Mucosa of descending colon (tissue), 3 donors: ENCODE data around the gene MAML3. TPM values are rescaled to one million over a fixed set of nuclear protein-coding genes. Genes with fewer than 3 reads are reported as not detected.

Experiments
- ATAC-seq: fragments of 200-7000 bp; cut with Tn5 transposase; one replicate; pipeline ENCODE4 v1.9.1; 2020; ENCODE audit warnings: mild to moderate bottlenecking, moderate library complexity
- DNase-seq, 3 donors: peaks; one replicate each; pipeline ENCODE4 v3.0.0-alpha.2; 2020
- H3K36me3 ChIP-seq: fragments of 200-600 bp; one replicate; pipeline ENCODE4 v1.8.0; 2021; ENCODE audit warnings: low read depth, mild to moderate bottlenecking
- H3K4me1 ChIP-seq: fragments of 200-600 bp; one replicate; pipeline ENCODE4 v1.8.0; 2021; ENCODE audit warnings: low read depth, mild to moderate bottlenecking
- H3K4me3 ChIP-seq: fragments of 200-600 bp; one replicate; pipeline ENCODE4 v1.8.0; 2021; ENCODE audit warnings: mild to moderate bottlenecking
- H3K9me3 ChIP-seq: fragments of 200-600 bp; one replicate; pipeline ENCODE4 v1.8.0; 2021; ENCODE audit warnings: mild to moderate bottlenecking
- CTCF ChIP-seq: fragments of 200-600 bp; IDR thresholded peaks from one replicate; pipeline ENCODE4 v1.8.0; 2022; ENCODE audit warnings: antibody characterized with exemption, mild to moderate bottlenecking
- intact Hi-C, 2 donors: fragments of 100-400 bp; cut with DNase I in 1 of 2; cut with micrococcal nuclease in 1 of 2; formaldehyde crosslinking; loops; one replicate each; pipeline versions ENCODE4 v1.11.0 to v1.11.1; 2022; cut with DNase I, micrococcal nuclease
- total RNA-seq, 3 donors: library from RNA; stranded (reverse); fragmentation: NEBNext Ultra II Directional in 2 of 3; extraction: Animal tissue kit (Norgen Biotek cat#: 25700) in 2 of 3; gene quantifications; one replicate each; pipeline versions ENCODE4 v1.2.1 to v1.2.4, GENCODE V29; 2021 to 2023
- donor health status: DM: no; HTN: no; CAD: no; lungs with moderate emphysema.
- donor health status: DM: no; HTN: no; CAD: no.
- donor health status: DM: no; HTN: yes; CAD: no.

The MAML3 gene
- total RNA-seq, 3 donors from 2014 or later, result 10.4 to 23.5 (median 14.8) TPM

- no peaks in the 10 kb centered on the region for H3K9me3 ChIP-seq
- ATAC-seq, result no peak
- DNase-seq, result no peak
- no peak overlapping the region for H3K4me3 ChIP-seq
- intact Hi-C loops, result no loop called here
- TF ChIP-seq CTCF, result no peak
- H3K4me1 ChIP-seq, result no peaks in the 10 kb centered on the region
- H3K36me3 ChIP-seq, result no peaks in the 10 kb centered on the region
Measured at GRCh38 chr4:139802931-139803330, 351.1 kb downstream of the MAML3 start.

GRCh38 chr4:139802488-139802887, 351.5 kb downstream of the MAML3 start:
- DNase-seq (no peak), ATAC-seq (no peak)
- Histone ChIP-seq H3K36me3 (no peaks in the 10 kb centered on the region), H3K4me3 (no peak overlapping the region), H3K9me3 (no peaks in the 10 kb centered on the region), H3K4me1 (no peaks in the 10 kb centered on the region)
- intact Hi-C loops, result no loop called here
- TF ChIP-seq CTCF, result no peak

GRCh38 chr4:139801895-139802294, 352.1 kb downstream of the MAML3 start:
- ATAC-seq, result no peak
- intact Hi-C loops, result no loop called here
- H3K36me3 ChIP-seq, result no peaks in the 10 kb centered on the region
- no peak overlapping the region for H3K4me3 ChIP-seq
- no peak for DNase-seq
- no peak for TF ChIP-seq CTCF
- H3K9me3 ChIP-seq, result no peaks in the 10 kb centered on the region
- no peaks in the 10 kb centered on the region for H3K4me1 ChIP-seq

GRCh38 chr4:139800082-139800481, 353.9 kb downstream of the MAML3 start:
- H3K9me3 ChIP-seq, result no peaks in the 10 kb centered on the region
- H3K4me1 ChIP-seq, result no peaks in the 10 kb centered on the region
- intact Hi-C loops, result no loop called here
- DNase-seq (no peak), ATAC-seq (peak; percentile 86)
- no peak for TF ChIP-seq CTCF
- H3K36me3 ChIP-seq, result no peaks in the 10 kb centered on the region
- no peak overlapping the region for H3K4me3 ChIP-seq

- ATAC-seq (no peak), DNase-seq (no peak)
- Histone ChIP-seq H3K36me3 (no peaks in the 10 kb centered on the region), H3K9me3 (no peaks in the 10 kb centered on the region), H3K4me1 (no peaks in the 10 kb centered on the region), H3K4me3 (no peak overlapping the region)
- intact Hi-C loops, result no loop called here
- TF ChIP-seq CTCF, result no peak
Measured at GRCh38 chr4:139799615-139800014, 354.4 kb downstream of the MAML3 start.

- intact Hi-C loops, result no loop called here
- no peaks in the 10 kb centered on the region for H3K4me1 ChIP-seq
- DNase-seq (no peak), ATAC-seq (peak; percentile 38)
- H3K4me3 ChIP-seq, result no peak overlapping the region
- no peaks in the 10 kb centered on the region for H3K9me3 ChIP-seq
- TF ChIP-seq CTCF, result no peak
- H3K36me3 ChIP-seq, result no peaks in the 10 kb centered on the region
Measured at GRCh38 chr4:139798456-139798855, 355.5 kb downstream of the MAML3 start.
